MCF 10A (cell line): ENCODE results near the gene AGAP1. TPM values are rescaled to one million over a fixed set of nuclear protein-coding genes. Genes with fewer than 3 reads are reported as not detected.

Source experiments
- BruUV-seq: library from RNA; stranded (reverse); fragments of 400-500 nt; replicated peaks from 2 replicates; lab custom pipeline; 2021; lab: Mats Ljungman, UMichigan
- CTCF ChIA-PET: fragments of 300-600 bp; sonication (Branson Sonifier 250); formaldehyde crosslinking; extraction: SDS; loops from one replicate; lab custom pipeline; 2021; ENCODE audit warnings: antibody characterized with exemption, inconsistent platforms; lab: Yijun Ruan, JAX
- POLR2A ChIA-PET: fragments of 300-600, 350-650 bp; sonication (Branson Sonifier 250); formaldehyde crosslinking; extraction: SDS; loops from one replicate; lab custom pipeline; 2020; ENCODE audit warnings: antibody characterized with exemption, inconsistent platforms; lab: Yijun Ruan, JAX
- DNase-seq: peaks from one replicate; pipeline ENCODE4 v3.0.0-alpha.2; 2018; ENCODE audit not compliant: unreplicated experiment
- H3K27ac Mint-ChIP-seq: one replicate; pipeline ENCODE4 v1.8.0; 2022; ENCODE audit warnings: mild to moderate bottlenecking, low read depth, mixed read lengths; ENCODE audit not compliant: unreplicated experiment
- H3K27me3 Mint-ChIP-seq: one replicate; pipeline ENCODE4 v1.8.0; 2022; ENCODE audit warnings: mixed read lengths; ENCODE audit not compliant: insufficient read depth, unreplicated experiment
- H3K36me3 Mint-ChIP-seq: one replicate; pipeline ENCODE4 v1.8.0; 2022; ENCODE audit warnings: mild to moderate bottlenecking, moderate library complexity, mixed read lengths; ENCODE audit not compliant: insufficient read depth, unreplicated experiment
- H3K4me1 Mint-ChIP-seq: one replicate; pipeline ENCODE4 v1.8.0; 2022; ENCODE audit warnings: mixed read lengths; ENCODE audit not compliant: insufficient read depth, unreplicated experiment
- H3K4me3 Mint-ChIP-seq: one replicate; pipeline ENCODE4 v1.8.0; 2022; ENCODE audit warnings: mild to moderate bottlenecking, moderate library complexity, mixed read lengths; ENCODE audit not compliant: unreplicated experiment
- H3K9me3 Mint-ChIP-seq: one replicate; pipeline ENCODE4 v1.8.0; 2022; ENCODE audit warnings: mixed read lengths; ENCODE audit not compliant: unreplicated experiment
- intact Hi-C: fragments of 100-400 bp; cut with micrococcal nuclease; formaldehyde crosslinking; loops from 2 replicates; pipeline ENCODE4 v1.14.1; 2022
- total RNA-seq: library from RNA; stranded (reverse); gene quantifications from 2 replicates; pipeline ENCODE4 v1.2.3, GENCODE V29; 2022
- TF ChIP-seq, protein P1 (sequence below): fragments of 200-600 bp; IDR thresholded peaks from one replicate; pipeline ENCODE4 v1.8.0; 2022; ENCODE audit warnings: antibody characterized with exemption, mild to moderate bottlenecking; ENCODE audit not compliant: unreplicated experiment

Gene AGAP1
- total RNA-seq, 1 experiment from 2014 or later: 41.3 TPM

DNA sequence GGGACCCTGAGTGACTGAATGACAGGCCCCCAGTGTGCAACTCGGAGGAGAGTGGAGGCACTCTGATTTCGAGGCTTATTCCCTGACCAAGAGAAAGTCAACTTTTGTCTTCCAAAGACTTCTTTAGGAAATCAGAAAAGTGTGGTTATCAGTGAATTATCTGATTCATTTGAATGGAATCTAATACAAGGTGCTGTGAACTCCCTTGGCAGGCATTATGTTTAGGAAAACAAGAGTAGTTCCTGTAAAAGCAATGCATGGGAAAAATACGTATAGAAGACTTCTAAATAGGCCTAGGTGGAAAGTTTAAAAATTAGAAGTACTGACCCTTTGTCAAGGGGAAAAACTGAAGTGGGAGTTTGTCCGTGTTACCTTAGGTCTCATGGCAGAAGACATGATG is 404.9 kb downstream of the AGAP1 start:
- POLR2A ChIA-PET: no interaction called here
- intact Hi-C loops: no loop called here
- no peaks in the 10 kb centered on the region for H3K27me3 Mint-ChIP-seq
- H3K9me3 Mint-ChIP-seq: peaks cover 18% of the 10 kb centered on the region
- H3K4me1 Mint-ChIP-seq: no peaks in the 10 kb centered on the region
- no TSS peak for BruUV-seq
- TF ChIP-seq, protein P1, sequence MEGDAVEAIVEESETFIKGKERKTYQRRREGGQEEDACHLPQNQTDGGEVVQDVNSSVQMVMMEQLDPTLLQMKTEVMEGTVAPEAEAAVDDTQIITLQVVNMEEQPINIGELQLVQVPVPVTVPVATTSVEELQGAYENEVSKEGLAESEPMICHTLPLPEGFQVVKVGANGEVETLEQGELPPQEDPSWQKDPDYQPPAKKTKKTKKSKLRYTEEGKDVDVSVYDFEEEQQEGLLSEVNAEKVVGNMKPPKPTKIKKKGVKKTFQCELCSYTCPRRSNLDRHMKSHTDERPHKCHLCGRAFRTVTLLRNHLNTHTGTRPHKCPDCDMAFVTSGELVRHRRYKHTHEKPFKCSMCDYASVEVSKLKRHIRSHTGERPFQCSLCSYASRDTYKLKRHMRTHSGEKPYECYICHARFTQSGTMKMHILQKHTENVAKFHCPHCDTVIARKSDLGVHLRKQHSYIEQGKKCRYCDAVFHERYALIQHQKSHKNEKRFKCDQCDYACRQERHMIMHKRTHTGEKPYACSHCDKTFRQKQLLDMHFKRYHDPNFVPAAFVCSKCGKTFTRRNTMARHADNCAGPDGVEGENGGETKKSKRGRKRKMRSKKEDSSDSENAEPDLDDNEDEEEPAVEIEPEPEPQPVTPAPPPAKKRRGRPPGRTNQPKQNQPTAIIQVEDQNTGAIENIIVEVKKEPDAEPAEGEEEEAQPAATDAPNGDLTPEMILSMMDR: no peak
- CTCF ChIA-PET: no interaction called here
- peaks cover 14% of the 10 kb centered on the region for H3K36me3 Mint-ChIP-seq
- no peak overlapping the region for H3K4me3 Mint-ChIP-seq
- DNase-seq: no peak
- H3K27ac Mint-ChIP-seq: no peak overlapping the region

DNA sequence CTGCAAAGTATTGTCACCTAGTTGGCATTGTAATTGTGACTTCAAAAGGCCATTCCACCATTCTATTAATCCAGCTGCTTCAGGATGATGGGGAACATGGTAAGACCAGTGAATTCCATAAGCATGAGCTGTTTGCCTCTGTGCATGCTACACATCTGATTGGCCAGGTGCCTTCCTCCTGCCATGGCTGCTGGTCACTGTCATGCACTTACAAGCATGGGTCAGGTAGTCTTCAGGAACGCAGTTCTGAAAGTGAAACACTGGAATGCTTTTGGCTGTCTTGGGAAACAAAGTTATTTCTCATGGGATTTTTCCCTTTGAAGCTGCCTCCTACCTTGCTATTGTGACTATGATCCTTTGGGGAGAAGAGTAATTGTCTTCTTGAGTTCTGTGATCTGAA is 406.8 kb downstream of the AGAP1 start:
- BruUV-seq: no TSS peak
- TF ChIP-seq, protein P1: no peak
- intact Hi-C loops: no loop called here
- CTCF ChIA-PET: no interaction called here
- H3K9me3 Mint-ChIP-seq: peaks cover 7% of the 10 kb centered on the region
- peaks cover 17% of the 10 kb centered on the region for H3K36me3 Mint-ChIP-seq
- H3K4me3 Mint-ChIP-seq: no peak overlapping the region
- no peak for DNase-seq
- no peak overlapping the region for H3K27ac Mint-ChIP-seq
- no peaks in the 10 kb centered on the region for H3K27me3 Mint-ChIP-seq
- POLR2A ChIA-PET: no interaction called here
- H3K4me1 Mint-ChIP-seq: no peaks in the 10 kb centered on the region

- BruUV-seq: no TSS peak
- no peaks in the 10 kb centered on the region for H3K27me3 Mint-ChIP-seq
- no peak overlapping the region for H3K4me3 Mint-ChIP-seq
- intact Hi-C loops: no loop called here
- H3K4me1 Mint-ChIP-seq: no peaks in the 10 kb centered on the region
- peaks cover 21% of the 10 kb centered on the region for H3K36me3 Mint-ChIP-seq
- CTCF ChIA-PET: no interaction called here
- H3K9me3 Mint-ChIP-seq: peaks cover under 1% of the 10 kb centered on the region
- no peak overlapping the region for H3K27ac Mint-ChIP-seq
- TF ChIP-seq, protein P1: no peak
- no peak for DNase-seq
- POLR2A ChIA-PET: no interaction called here
Observed at GRCh38 chr2:235901243-235901642, 407.4 kb downstream of the AGAP1 start.

DNA sequence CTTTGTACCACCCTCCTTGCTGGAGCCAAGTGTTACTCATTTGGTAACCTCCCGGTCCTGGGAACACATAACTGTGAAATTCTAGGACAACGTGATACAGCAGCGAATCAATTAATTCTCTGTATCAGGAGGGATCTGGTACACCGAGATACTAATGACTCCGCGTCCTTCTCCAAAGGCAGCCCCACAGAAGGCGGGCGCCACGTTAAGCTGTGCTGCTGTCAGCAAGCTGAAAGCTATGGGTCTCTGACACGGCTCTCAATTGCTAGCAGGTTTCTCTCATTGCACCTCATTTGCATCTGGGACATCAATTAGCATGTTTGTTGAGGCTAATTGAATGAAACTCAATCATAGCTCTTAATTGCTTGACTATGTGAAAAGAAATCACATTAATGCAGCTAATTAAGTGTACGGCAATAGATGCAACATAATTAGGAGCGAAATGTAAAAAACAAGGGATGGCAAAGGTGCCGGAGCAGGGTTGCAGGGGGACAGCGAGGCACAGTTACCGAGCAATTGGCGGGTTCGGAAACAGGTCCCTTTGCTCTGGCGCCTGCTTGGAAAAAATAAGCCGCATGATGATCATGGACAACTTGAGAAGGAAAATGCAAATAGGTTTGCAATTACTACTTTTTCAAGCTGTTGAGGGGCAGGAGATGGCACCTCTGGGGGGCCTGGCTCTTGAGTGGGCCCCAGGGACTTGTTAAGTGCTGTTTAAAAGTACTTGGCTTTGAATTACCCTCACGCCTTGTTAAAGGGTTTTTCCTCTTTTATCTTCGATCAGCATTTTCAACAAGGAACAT is 410.1 kb downstream of the AGAP1 start:
- Mint-ChIP-seq H3K27ac (no peak overlapping the region), H3K4me1 (no peaks in the 10 kb centered on the region), H3K9me3 (no peaks in the 10 kb centered on the region), H3K4me3 (no peak overlapping the region), H3K27me3 (no peaks in the 10 kb centered on the region), H3K36me3 (peaks cover 21% of the 10 kb centered on the region)
- TF ChIP-seq, protein P1: no peak
- intact Hi-C loops: no loop called here
- ChIA-PET POLR2A (no interaction called here), CTCF (interaction anchor here (1.7 kb wide), 1 partner anchor 124 kb away, joined by 4 read pairs; no protein-coding TSS in a partner anchor)
- no peak for DNase-seq
- no TSS peak for BruUV-seq
